GM12872 (cell line): ENCODE measurements around the gene FASN.

Experiments
- CTCF ChIP-seq: IDR thresholded peaks from 3 replicates; pipeline ENCODE4 v1.5.1; 2011; ENCODE audit warnings: low read depth, mild to moderate bottlenecking, low read length, moderate library complexity; ENCODE audit not compliant: insufficient read depth

The FASN gene

GRCh38 chr17:82128287-82128686 lies 30.3 kb upstream of the FASN start:
- TF ChIP-seq CTCF: no peak

DNA sequence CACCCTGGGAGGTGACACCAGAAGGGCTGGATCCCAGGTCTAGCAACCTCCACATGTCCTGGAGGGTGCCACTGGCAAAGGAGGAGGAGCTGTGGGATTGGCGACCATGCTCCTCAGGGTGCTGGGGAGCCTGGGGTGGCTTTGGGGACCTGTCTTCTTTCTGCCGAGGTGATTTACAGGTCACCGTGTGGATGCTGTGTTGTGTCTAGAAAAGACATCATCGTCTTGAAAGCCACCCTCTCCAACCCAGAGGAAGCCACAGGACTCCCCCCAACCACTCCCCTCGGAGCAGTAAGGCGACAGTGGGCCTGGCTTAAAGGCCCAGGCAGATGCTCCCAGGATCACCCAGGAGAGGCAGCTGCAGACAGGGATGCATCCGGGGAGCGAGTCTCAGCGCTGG lies 29.7 kb upstream of the FASN start:
- TF ChIP-seq CTCF: no peak

DNA sequence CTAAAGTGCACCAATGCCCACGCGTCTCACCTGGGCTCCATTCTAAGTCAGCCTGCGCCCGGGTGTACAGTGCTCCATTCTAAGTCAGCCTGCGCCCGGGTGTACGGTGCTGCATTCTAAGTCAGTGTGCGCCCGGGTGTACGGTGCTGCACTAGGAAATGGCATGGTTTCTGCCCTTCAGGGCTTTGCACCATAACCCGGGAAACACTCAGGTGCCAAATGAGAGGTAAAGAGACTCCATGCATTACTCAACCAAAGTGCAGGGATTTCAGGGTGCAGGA lies 29.2 kb upstream of the FASN start:
- TF ChIP-seq CTCF: no peak

DNA sequence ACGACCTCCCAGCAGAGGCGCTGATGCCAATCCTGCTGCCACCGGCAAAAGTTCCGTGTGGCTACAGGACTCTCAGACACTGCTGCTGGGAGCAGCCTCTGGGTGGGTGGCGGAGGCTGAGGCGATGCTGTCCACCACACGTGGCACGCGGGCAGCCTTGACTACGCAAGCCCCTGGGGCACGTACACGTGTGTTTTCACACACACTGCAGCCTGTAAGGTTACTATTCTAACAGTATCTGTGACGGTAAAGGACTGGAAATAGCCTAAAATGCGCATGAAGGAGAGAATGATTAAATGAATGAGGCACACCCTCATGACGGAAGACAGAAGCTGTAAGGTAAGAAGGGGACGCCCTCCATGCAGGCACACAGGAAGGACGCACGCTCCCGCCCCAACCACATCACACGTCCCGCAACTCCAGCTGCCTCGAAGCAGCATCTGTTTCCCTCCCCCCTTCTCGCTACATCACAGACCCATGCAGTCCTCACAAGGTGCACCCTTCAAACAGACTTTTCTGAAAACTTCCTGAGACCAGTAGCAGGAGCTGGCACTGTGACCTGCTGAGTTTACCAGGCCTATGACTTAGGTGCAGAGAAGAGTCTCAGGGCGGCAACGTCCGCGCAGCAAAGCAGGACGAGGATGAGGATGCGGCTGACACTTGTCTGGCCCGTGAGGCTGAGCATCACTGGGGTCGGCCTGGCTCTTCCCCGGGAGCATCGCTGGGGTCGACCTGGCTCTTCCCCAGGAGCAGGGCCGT lies 28.7 kb upstream of the FASN start:
- no peak for TF ChIP-seq CTCF

- no peak for TF ChIP-seq CTCF
These were observed 26.1 kb upstream of the FASN start for GRCh38 chr17:82124101-82124500.

- TF ChIP-seq CTCF: no peak
These were observed 23.9 kb upstream of the FASN start for GRCh38 chr17:82121660-82122629.

GRCh38 chr17:82121246-82121645 lies 23.2 kb upstream of the FASN start:
- TF ChIP-seq CTCF: no peak
